ENCODE data around the gene MRPL34. TPM values are rescaled to one million over a fixed set of nuclear protein-coding genes. Genes with fewer than 3 reads are reported as not detected.

MRPL34 gene
- total and polyA plus RNA-seq, 4 donors: 23.3 to 301 (median 140) TPM

GRCh38 chr19:17346109-17346671 lies 40.5 kb downstream of the MRPL34 start (continued):
- TF ChIP-seq ZBTB33 (IDR thresholded peaks at IDR 0.05): no peak
- no peak for TF ChIP-seq FOXA1 (IDR thresholded peaks at IDR 0.05)
- peak; percentile 78 to 90 for TF ChIP-seq RAD21 (IDR thresholded peaks at IDR 0.05)
- TF ChIP-seq RXRA (IDR thresholded peaks at IDR 0.05): no peak

- H3K4me3 ChIP-seq (ENCODE audit: low read depth in 1 of 3, low read length in 3 of 3): no peak overlapping the region
- DNase-seq (ENCODE audit: low spot score): no peak
- no peaks in the 10 kb centered on the region for H3K9me3 ChIP-seq (ENCODE audit: control insufficient read depth in 4 of 4, low read length in 3 of 4)
- TF ChIP-seq NR2F2 (IDR thresholded peaks at IDR 0.05) (peak; percentile 28), TAF1 (conservative IDR thresholded peaks at IDR 0.05) (no peak), RAD21 (IDR thresholded peaks at IDR 0.05) (no peak), ATF3 (IDR thresholded peaks at IDR 0.05) (no peak), ZBTB33 (IDR thresholded peaks at IDR 0.05) (no peak)
- peak overlapping the region in 1 of 2 donors; percentile 18 for H3K27ac ChIP-seq (ENCODE audit: low read depth in 1 of 2, low read length in 2 of 2)
- no peaks in the 10 kb centered on the region for H3K4me1 ChIP-seq (ENCODE audit: control insufficient read depth in 4 of 4, insufficient read depth in 4 of 4, low read length in 3 of 4)
- H3K27me3 ChIP-seq (ENCODE audit: control insufficient read depth in 4 of 4, insufficient read depth in 4 of 4, low read length in 3 of 4): no peaks in the 10 kb centered on the region
- H3K9ac ChIP-seq (ENCODE audit: low read depth in 1 of 2, low read length in 2 of 2): no peak overlapping the region
- WGBS: 31% methylated on average over 6 of the region's 6 CpGs
- H3K36me3 ChIP-seq (ENCODE audit: control insufficient read depth in 4 of 4, insufficient read depth in 3 of 4, low read depth in 1 of 4, low read length in 3 of 4): peaks cover 0 to 3% (median 0%) of the 10 kb centered on the region in 4 donors
Observed at GRCh38 chr19:17347361-17347760, 41.7 kb downstream of the MRPL34 start.

GRCh38 chr19:17347877-17348276 lies 42.2 kb downstream of the MRPL34 start:
- 70% methylated on average over 2 of the region's 2 CpGs for WGBS
- no peak for TF ChIP-seq MAX (IDR thresholded peaks at IDR 0.05)
- TF ChIP-seq GABPA (IDR thresholded peaks at IDR 0.05 in 1 of 2, conservative IDR thresholded peaks at IDR 0.05 in 1 of 2): no peak
- TF ChIP-seq CTCF (IDR thresholded peaks at IDR 0.05; ENCODE audit: low read depth, low read length, missing input control): no peak
- TF ChIP-seq FOXA1 (IDR thresholded peaks at IDR 0.05): no peak
- no peak for TF ChIP-seq HNF4A (conservative IDR thresholded peaks at IDR 0.05)
- TF ChIP-seq NR2F2 (IDR thresholded peaks at IDR 0.05): no peak
- no peak for TF ChIP-seq RXRA (IDR thresholded peaks at IDR 0.05)
- TF ChIP-seq ATF3 (IDR thresholded peaks at IDR 0.05): no peak
- TF ChIP-seq TAF1 (conservative IDR thresholded peaks at IDR 0.05): no peak
- peak overlapping the region in 1 of 2 donors; percentile 5 for H3K27ac ChIP-seq (ENCODE audit: low read depth in 1 of 2, low read length in 2 of 2)
- H3K9ac ChIP-seq (ENCODE audit: low read depth in 1 of 2, low read length in 2 of 2): no peak overlapping the region
- no peak for DNase-seq (ENCODE audit: low spot score)
- H3K36me3 ChIP-seq (ENCODE audit: control insufficient read depth in 4 of 4, insufficient read depth in 3 of 4, low read depth in 1 of 4, low read length in 3 of 4): peaks cover 0 to 3% (median 0%) of the 10 kb centered on the region in 4 donors
- no peaks in the 10 kb centered on the region for H3K9me3 ChIP-seq (ENCODE audit: control insufficient read depth in 4 of 4, low read length in 3 of 4)
- H3K4me1 ChIP-seq (ENCODE audit: control insufficient read depth in 4 of 4, insufficient read depth in 4 of 4, low read length in 3 of 4): no peaks in the 10 kb centered on the region
- no peaks in the 10 kb centered on the region for H3K27me3 ChIP-seq (ENCODE audit: control insufficient read depth in 4 of 4, insufficient read depth in 4 of 4, low read length in 3 of 4)
- H3K4me3 ChIP-seq (ENCODE audit: low read depth in 1 of 3, low read length in 3 of 3): no peak overlapping the region
